DND-41 (cell line): Measurements from ENCODE around the gene TMEM151B.

ENCODE experiments used
- ATAC-seq: fragments of 200-7000 bp; cut with Tn5 transposase; 3 replicates; pipeline ENCODE4 v1.9.1; 2021; ENCODE audit warnings: low read depth; ENCODE audit not compliant: insufficient read depth
- DNase-seq: peaks from one replicate; pipeline ENCODE4 v3.0.0-alpha.2; 2020
- H2AFZ ChIP-seq: 2 replicates; pipeline ENCODE4 v1.6.0; 2012; ENCODE audit warnings: low read depth, low read length
- H3K27ac ChIP-seq: 2 replicates; pipeline ENCODE4 v1.5.1; 2012; ENCODE audit warnings: low read length, inconsistent platforms
- H3K27me3 ChIP-seq: fragments of 200-600 bp; sonication (generic); 2 replicates; pipeline ENCODE4 v1.6.0; 2012; ENCODE audit warnings: low read length, mild to moderate bottlenecking, inconsistent platforms; ENCODE audit not compliant: insufficient read depth, poor library complexity
- H3K36me3 ChIP-seq: 2 replicates; pipeline ENCODE4 v1.5.1; 2012; ENCODE audit warnings: low read length, inconsistent platforms; ENCODE audit not compliant: insufficient read depth
- H3K4me1 ChIP-seq: 2 replicates; pipeline ENCODE4 v1.5.1; 2012; ENCODE audit warnings: mild to moderate bottlenecking, low read length; ENCODE audit not compliant: insufficient read depth
- H3K4me2 ChIP-seq: 2 replicates; pipeline ENCODE4 v1.6.0; 2012; ENCODE audit warnings: mild to moderate bottlenecking, moderate library complexity, low read length, inconsistent platforms; ENCODE audit not compliant: insufficient read depth
- H3K4me3 ChIP-seq, 2 experiments: fragments of 200-600 bp in 1 of 2; shearing (Covaris generic) in 1 of 2; 2 replicates each; pipeline ENCODE4 v1.5.1; 2012 to 2016; ENCODE audit warnings: inconsistent platforms in 2 of 2, low read length in 2 of 2, mild to moderate bottlenecking in 2 of 2, low read depth in 1 of 2, moderate library complexity in 1 of 2
- H3K79me2 ChIP-seq: 2 replicates; pipeline ENCODE4 v1.6.0; 2012; ENCODE audit warnings: low read length, inconsistent platforms; ENCODE audit not compliant: insufficient read depth
- H3K9ac ChIP-seq: 2 replicates; pipeline ENCODE4 v1.6.0; 2012; ENCODE audit warnings: low read depth, mild to moderate bottlenecking, inconsistent platforms, low read length, moderate library complexity
- H3K9me3 ChIP-seq: 2 replicates; pipeline ENCODE4 v1.5.1; 2012; ENCODE audit warnings: low read length, moderate library complexity, mild to moderate bottlenecking, inconsistent platforms; ENCODE audit not compliant: insufficient read depth, severe bottlenecking
- H4K20me1 ChIP-seq: 2 replicates; pipeline ENCODE4 v1.6.0; 2012; ENCODE audit warnings: low read length; ENCODE audit not compliant: insufficient read depth
- EZH2 ChIP-seq: IDR thresholded peaks from 3 replicates; pipeline ENCODE4 v1.6.1; 2012; ENCODE audit warnings: borderline replicate concordance, low read depth, mild to moderate bottlenecking, moderate library complexity, low read length, inconsistent platforms; ENCODE audit not compliant: severe bottlenecking
- TF ChIP-seq, protein P1 (sequence below): IDR thresholded peaks from 2 replicates; pipeline ENCODE4 v1.5.1; 2012; ENCODE audit warnings: borderline replicate concordance, low read length, moderate library complexity, mild to moderate bottlenecking; ENCODE audit not compliant: poor library complexity, severe bottlenecking; ENCODE audit errors: extremely low read depth

TMEM151B gene

DNA sequence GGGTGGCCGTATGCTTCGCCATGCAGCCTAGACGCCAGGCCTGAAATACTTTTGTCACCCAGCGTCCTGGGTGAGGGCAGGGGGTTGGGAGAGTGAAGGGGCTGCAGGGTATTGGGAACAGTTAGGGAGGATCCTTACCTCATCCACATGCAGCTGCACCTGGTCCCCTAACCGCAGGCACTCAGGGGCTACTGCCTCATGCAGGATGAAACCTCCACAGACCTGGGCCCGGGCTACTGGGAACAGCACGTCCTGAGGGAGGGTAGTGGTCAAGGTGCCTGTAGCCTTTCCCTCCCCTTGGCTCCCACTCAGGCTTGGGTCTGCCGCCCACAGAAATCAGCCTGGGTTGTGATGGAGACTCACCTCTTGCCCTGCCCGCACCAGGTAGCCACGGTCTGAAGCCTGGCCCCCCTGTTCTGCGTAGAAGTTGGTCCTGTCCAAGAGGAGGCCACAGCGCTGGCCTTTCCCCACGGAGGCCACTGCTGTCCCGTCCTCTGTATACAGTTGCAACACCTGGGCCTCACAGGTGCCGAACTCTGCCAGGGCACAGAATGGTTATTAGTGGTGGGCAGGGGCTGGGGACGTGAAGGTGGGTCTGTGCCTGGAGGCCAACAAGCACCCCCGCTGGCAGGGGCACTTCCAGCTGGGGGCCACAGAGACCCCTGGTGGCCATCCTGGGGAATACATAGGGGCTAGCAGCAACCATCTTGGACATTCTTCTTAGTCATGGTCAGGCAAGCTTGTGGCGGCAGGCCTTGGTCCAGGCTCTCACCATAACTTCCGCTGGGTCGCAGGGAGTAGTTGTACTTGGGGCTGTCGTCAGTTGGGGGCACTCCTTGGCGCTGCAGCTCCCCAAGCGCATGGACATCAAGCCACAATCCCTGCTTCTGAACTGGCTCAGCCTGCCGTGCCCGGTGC lies 34.3 kb downstream of the TMEM151B start:
- peaks cover 90% of the 10 kb centered on the region for H3K36me3 ChIP-seq

GRCh38 chr6:44305200-44305725 lies 35.0 kb downstream of the TMEM151B start:
- Histone ChIP-seq H3K4me1 (no peaks in the 10 kb centered on the region), H3K36me3 (peaks cover 95% of the 10 kb centered on the region), H3K27me3 (no peaks in the 10 kb centered on the region), H3K9ac (no peak overlapping the region), H3K79me2 (no peaks in the 10 kb centered on the region), H3K27ac (no peak overlapping the region; the same call in 1 of the 2 replicates), H3K4me3 (no peak overlapping the region), H3K9me3 (no peaks in the 10 kb centered on the region), H3K4me2 (no peak overlapping the region), H4K20me1 (peaks cover 9% of the 10 kb centered on the region), H2AFZ (no peak overlapping the region)
- no peak for DNase-seq
- ATAC-seq: no peak
- TF ChIP-seq, protein P1, sequence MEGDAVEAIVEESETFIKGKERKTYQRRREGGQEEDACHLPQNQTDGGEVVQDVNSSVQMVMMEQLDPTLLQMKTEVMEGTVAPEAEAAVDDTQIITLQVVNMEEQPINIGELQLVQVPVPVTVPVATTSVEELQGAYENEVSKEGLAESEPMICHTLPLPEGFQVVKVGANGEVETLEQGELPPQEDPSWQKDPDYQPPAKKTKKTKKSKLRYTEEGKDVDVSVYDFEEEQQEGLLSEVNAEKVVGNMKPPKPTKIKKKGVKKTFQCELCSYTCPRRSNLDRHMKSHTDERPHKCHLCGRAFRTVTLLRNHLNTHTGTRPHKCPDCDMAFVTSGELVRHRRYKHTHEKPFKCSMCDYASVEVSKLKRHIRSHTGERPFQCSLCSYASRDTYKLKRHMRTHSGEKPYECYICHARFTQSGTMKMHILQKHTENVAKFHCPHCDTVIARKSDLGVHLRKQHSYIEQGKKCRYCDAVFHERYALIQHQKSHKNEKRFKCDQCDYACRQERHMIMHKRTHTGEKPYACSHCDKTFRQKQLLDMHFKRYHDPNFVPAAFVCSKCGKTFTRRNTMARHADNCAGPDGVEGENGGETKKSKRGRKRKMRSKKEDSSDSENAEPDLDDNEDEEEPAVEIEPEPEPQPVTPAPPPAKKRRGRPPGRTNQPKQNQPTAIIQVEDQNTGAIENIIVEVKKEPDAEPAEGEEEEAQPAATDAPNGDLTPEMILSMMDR: no peak
- TF ChIP-seq EZH2: no peak

More for the DNA sequence above, 34.3 kb downstream of the TMEM151B start:
- Histone ChIP-seq H2AFZ (no peak overlapping the region), H4K20me1 (peaks cover 9% of the 10 kb centered on the region), H3K27ac (no peak overlapping the region; the same call in 1 of the 2 replicates), H3K27me3 (no peaks in the 10 kb centered on the region), H3K79me2 (no peaks in the 10 kb centered on the region), H3K9ac (no peak overlapping the region), H3K4me2 (no peak overlapping the region), H3K4me1 (no peaks in the 10 kb centered on the region), H3K4me3 (no peak overlapping the region), H3K9me3 (no peaks in the 10 kb centered on the region)
- DNase-seq (peak; percentile 44), ATAC-seq (peak; percentile 76)
- no peak for TF ChIP-seq EZH2
- TF ChIP-seq, protein P1: peak; percentile 84

- Histone ChIP-seq H3K4me1 (peaks cover 10% of the 10 kb centered on the region), H3K4me3 (no peak overlapping the region), H3K4me2 (no peak overlapping the region), H3K27me3 (no peaks in the 10 kb centered on the region), H3K27ac (no peak overlapping the region), H3K9ac (no peak overlapping the region), H3K36me3 (peaks cover 95% of the 10 kb centered on the region), H3K79me2 (peaks cover 6% of the 10 kb centered on the region; the same call in 1 of the 2 replicates), H4K20me1 (peaks cover 9% of the 10 kb centered on the region), H2AFZ (no peak overlapping the region), H3K9me3 (no peaks in the 10 kb centered on the region)
- DNase-seq: no peak
- no peak for TF ChIP-seq EZH2
- TF ChIP-seq, protein P1: no peak
- ATAC-seq: no peak
Measured at GRCh38 chr6:44306710-44307109, 36.5 kb downstream of the TMEM151B start.
